GM12878 (cell line): ENCODE results near the gene NTF4. TPM values are rescaled to one million over a fixed set of nuclear protein-coding genes. Genes with fewer than 3 reads are reported as not detected.
A peak's percentile ranks its signal among the peaks of the same experiment; 100 is the strongest.

Source experiments
- ATAC-seq: fragments of 200-7000 bp; cut with Tn5 transposase; 3 replicates; pipeline ENCODE4 v1.9.1; 2020; ENCODE audit warnings: mild to moderate bottlenecking, moderate library complexity
- BruUV-seq: library from RNA; stranded (reverse); fragments of 400-500 nt; replicated peaks from 2 replicates; lab custom pipeline; 2021; lab: Mats Ljungman, UMichigan
- CTCF ChIA-PET: fragments of 300-600 bp; sonication (Branson Sonifier 250); formaldehyde crosslinking; extraction: SDS; loops from one replicate; lab custom pipeline; 2021; ENCODE audit warnings: inconsistent platforms; lab: Yijun Ruan, JAX
- POLR2A ChIA-PET: fragments of 350-600 bp; formaldehyde crosslinking; extraction: SDS; loops from one replicate; lab custom pipeline; 2021; ENCODE audit warnings: inconsistent platforms; lab: Charles Lee
- RAD21 ChIA-PET: fragments of 300-600 bp; sonication (Branson Sonifier 250); formaldehyde crosslinking; loops from one replicate; lab custom pipeline; 2023; ENCODE audit warnings: antibody characterized with exemption; ENCODE audit not compliant: unreplicated experiment; lab: Charles Lee
- SMC1A ChIA-PET: fragments of 300-600 bp; sonication (Branson Sonifier 250); formaldehyde crosslinking; loops from one replicate; lab custom pipeline; 2023; ENCODE audit not compliant: unreplicated experiment, uncharacterized antibody; lab: Charles Lee
- DNase-seq: peaks from one replicate; pipeline ENCODE4 v3.0.0-alpha.2; 2011; ENCODE audit warnings: low read depth, low spot score
- FAIRE-seq: peaks from 3 replicates; lab custom pipeline; 2011; peaks lifted over from hg19 to GRCh38; lab: Jason Lieb, UNC
- H2AFZ ChIP-seq: 2 replicates; pipeline ENCODE4 v1.6.0; 2011; ENCODE audit warnings: low read depth, low read length, control low read depth; ENCODE audit not compliant: control insufficient read depth
- H3K27ac ChIP-seq: 2 replicates; pipeline ENCODE4 v1.5.1; 2011; ENCODE audit warnings: control low read depth; ENCODE audit not compliant: control insufficient read depth, insufficient read depth
- H3K27me3 ChIP-seq, 2 experiments: replicated peaks in 1 of 2; 2 replicates each; pipeline versions ENCODE4 v1.6.0 to v1.6.1; 2011; ENCODE audit warnings: low read length in 1 of 2; ENCODE audit not compliant: control insufficient read depth in 2 of 2, insufficient read depth in 2 of 2
- H3K36me3 ChIP-seq, 2 experiments: 2 replicates each; pipeline ENCODE4 v1.5.1; 2011; ENCODE audit warnings: low read length in 1 of 2; ENCODE audit not compliant: control insufficient read depth in 2 of 2, insufficient read depth in 2 of 2
- H3K4me1 ChIP-seq: 2 replicates; pipeline ENCODE4 v1.6.1; 2011; ENCODE audit warnings: mild to moderate bottlenecking, low read length, moderate library complexity, mixed read lengths; ENCODE audit not compliant: control insufficient read depth, insufficient read depth
- H3K4me2 ChIP-seq: 2 replicates; pipeline ENCODE4 v1.6.0; 2011; ENCODE audit warnings: control low read depth; ENCODE audit not compliant: control insufficient read depth, insufficient read depth
- H3K4me3 ChIP-seq: fragments of 200-600 bp; sonication (generic); 2 replicates; pipeline ENCODE4 v1.5.1; 2016
- H3K79me2 ChIP-seq: 2 replicates; pipeline ENCODE4 v1.6.0; 2011; ENCODE audit warnings: low read length; ENCODE audit not compliant: control insufficient read depth, insufficient read depth
- H3K9ac ChIP-seq: 2 replicates; pipeline ENCODE4 v1.8.0; 2011; ENCODE audit warnings: low read length, control low read depth, mixed read lengths; ENCODE audit not compliant: control insufficient read depth, insufficient read depth
- H3K9me3 ChIP-seq: replicated peaks from 3 replicates; pipeline ENCODE4 v1.5.1; 2011; ENCODE audit warnings: mild to moderate bottlenecking, low read length; ENCODE audit not compliant: control insufficient read depth, insufficient read depth
- H4K20me1 ChIP-seq: 2 replicates; pipeline ENCODE4 v1.6.0; 2011; ENCODE audit not compliant: control insufficient read depth, insufficient read depth
- CEBPB ChIP-seq, 2 experiments: fragments of 150-350 bp in 1 of 2; IDR thresholded peaks; 2 replicates each; pipeline ENCODE4 v1.6.1; 2012 to 2014; ENCODE audit warnings: low read depth in 2 of 2, low read length in 2 of 2, borderline replicate concordance in 1 of 2, inconsistent platforms in 1 of 2
- POLR2A ChIP-seq: IDR thresholded peaks from 2 replicates; pipeline ENCODE4 v1.6.1; 2011; ENCODE audit warnings: low read depth, mild to moderate bottlenecking, low read length
- POLR2AphosphoS5 ChIP-seq: IDR thresholded peaks from 2 replicates; pipeline ENCODE4 v1.6.1; 2011; ENCODE audit warnings: mild to moderate bottlenecking, low read length, inconsistent platforms
- SMARCA5 ChIP-seq: fragments of 450-650 bp; IDR thresholded peaks from 2 replicates; pipeline ENCODE4 v1.6.1; 2017; ENCODE audit warnings: mild to moderate bottlenecking
- SPI1 ChIP-seq: IDR thresholded peaks from 2 replicates; pipeline ENCODE4 v1.6.1; 2011; ENCODE audit warnings: low read depth, mild to moderate bottlenecking, low read length, moderate library complexity, borderline replicate concordance; ENCODE audit not compliant: insufficient read depth
- TBL1XR1 ChIP-seq: IDR thresholded peaks from 2 replicates; pipeline ENCODE4 v1.6.1; 2012; ENCODE audit warnings: low read depth, low read length, improper control_type of control experiment
- WGBS: methylation state at CpG from one replicate; pipeline ENCODE4 v1.1.6; 2016; ENCODE audit warnings: low lambda C conversion rate; ENCODE audit not compliant: insufficient replicate concordance, insufficient coverage; ENCODE audit errors: missing lambda C conversion rate; 5-methylcytosine and 5-hydroxymethylcytosine counted together
- in situ Hi-C: fragments of 300-500 bp; cut with MboI; formaldehyde crosslinking; loops from 9 replicates; pipeline ENCODE4 v1.14.3; 2018; ENCODE audit warnings: mixed read lengths
- intact Hi-C: fragments of 100-400 bp; cut with micrococcal nuclease; formaldehyde crosslinking; loops from one replicate; pipeline ENCODE4 v1.14.2; 2022; ENCODE audit not compliant: unreplicated experiment
- polyA plus RNA-seq, 11 experiments: library from polyadenylated mRNA; depleted of rRNA in 4 of 11; unstranded in 6 of 11; stranded (reverse) in 5 of 11; fragments of >200 nt; fragmentation: Nextera tagmentation in 4 of 11; fragmentation: Illumina TruSeq in 1 of 11; extraction: Ambion mirVana in 4 of 11; extraction: Trizol in 1 of 11; gene quantifications; 1 replicate in 1 of 11; 2 replicates in 10 of 11; pipeline versions ENCODE4 v1.2.1 to v1.2.3, GENCODE V29; 2011 to 2016; ENCODE audit warnings: inconsistent platforms in 2 of 11, missing spikeins in 2 of 11, low read depth in 1 of 11
- total RNA-seq, 4 experiments: library from RNA; depleted of rRNA in 3 of 4; stranded (reverse); fragments of >200 nt in 3 of 4; fragmentation: Illumina TruSeq in 1 of 4; extraction: Trizol in 1 of 4; gene quantifications; 2 replicates each; pipeline versions ENCODE4 v1.2.1 to v1.2.3, GENCODE V29; 2013 to 2021
- TF ChIP-seq, protein P1 (sequence below): fragments of 450-650 bp; IDR thresholded peaks from 2 replicates; pipeline ENCODE4 v1.6.1; 2016; ENCODE audit warnings: mild to moderate bottlenecking
- TF ChIP-seq, protein P2 (sequence below): fragments of 450-650 bp; formaldehyde crosslinking; IDR thresholded peaks from 2 replicates; pipeline ENCODE4 v1.5.0; 2022; ENCODE audit warnings: mild to moderate bottlenecking, missing genetic modification characterization
- TF ChIP-seq, protein P3 (sequence below): fragments of 450-650 bp; IDR thresholded peaks from 2 replicates; pipeline ENCODE4 v1.6.1; 2016; ENCODE audit warnings: mild to moderate bottlenecking, moderate library complexity, borderline replicate concordance

The NTF4 gene
- total and polyA plus RNA-seq, 10 of the 15 experiments (the other 5 are each of a cell fraction or from before 2014, with no cell fraction given) = not detected

DNA sequence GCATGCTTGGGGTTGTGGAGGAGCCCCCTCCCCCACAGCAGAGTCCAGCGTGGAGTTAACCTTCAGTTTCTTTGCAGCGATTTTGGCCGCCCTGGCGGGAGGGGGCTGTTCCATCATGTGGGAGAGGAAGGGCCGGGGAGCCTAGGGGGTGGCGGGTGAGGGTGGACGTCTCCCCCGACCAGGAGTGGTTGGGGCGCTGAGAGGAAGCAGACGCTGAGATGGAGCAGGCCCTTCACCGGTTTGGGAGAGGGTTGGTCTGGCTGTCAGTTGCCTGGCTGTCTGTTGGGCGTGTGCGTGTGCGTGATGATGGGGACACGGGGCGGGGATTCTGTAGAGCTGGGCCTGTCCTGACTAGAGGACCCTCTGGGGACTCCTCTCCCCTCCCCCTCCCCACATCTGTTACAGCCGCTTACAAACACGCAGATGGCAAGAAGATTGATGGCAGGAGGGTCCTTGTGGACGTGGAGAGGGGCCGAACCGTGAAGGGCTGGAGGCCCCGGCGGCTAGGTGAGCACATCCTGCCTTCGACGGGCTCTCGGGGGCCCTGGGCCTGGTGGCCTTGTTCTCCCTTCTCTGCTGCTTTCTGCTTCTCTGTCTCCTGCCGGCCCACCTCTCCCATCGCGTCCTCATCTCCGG lies 39.7 kb upstream of the NTF4 start:
- in situ Hi-C loops = no loop called here
- ATAC-seq (no peak), DNase-seq (no peak), FAIRE-seq (no peak)
- TF ChIP-seq, protein P1, sequence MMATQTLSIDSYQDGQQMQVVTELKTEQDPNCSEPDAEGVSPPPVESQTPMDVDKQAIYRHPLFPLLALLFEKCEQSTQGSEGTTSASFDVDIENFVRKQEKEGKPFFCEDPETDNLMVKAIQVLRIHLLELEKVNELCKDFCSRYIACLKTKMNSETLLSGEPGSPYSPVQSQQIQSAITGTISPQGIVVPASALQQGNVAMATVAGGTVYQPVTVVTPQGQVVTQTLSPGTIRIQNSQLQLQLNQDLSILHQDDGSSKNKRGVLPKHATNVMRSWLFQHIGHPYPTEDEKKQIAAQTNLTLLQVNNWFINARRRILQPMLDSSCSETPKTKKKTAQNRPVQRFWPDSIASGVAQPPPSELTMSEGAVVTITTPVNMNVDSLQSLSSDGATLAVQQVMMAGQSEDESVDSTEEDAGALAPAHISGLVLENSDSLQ = no peak
- TF ChIP-seq, protein P2, sequence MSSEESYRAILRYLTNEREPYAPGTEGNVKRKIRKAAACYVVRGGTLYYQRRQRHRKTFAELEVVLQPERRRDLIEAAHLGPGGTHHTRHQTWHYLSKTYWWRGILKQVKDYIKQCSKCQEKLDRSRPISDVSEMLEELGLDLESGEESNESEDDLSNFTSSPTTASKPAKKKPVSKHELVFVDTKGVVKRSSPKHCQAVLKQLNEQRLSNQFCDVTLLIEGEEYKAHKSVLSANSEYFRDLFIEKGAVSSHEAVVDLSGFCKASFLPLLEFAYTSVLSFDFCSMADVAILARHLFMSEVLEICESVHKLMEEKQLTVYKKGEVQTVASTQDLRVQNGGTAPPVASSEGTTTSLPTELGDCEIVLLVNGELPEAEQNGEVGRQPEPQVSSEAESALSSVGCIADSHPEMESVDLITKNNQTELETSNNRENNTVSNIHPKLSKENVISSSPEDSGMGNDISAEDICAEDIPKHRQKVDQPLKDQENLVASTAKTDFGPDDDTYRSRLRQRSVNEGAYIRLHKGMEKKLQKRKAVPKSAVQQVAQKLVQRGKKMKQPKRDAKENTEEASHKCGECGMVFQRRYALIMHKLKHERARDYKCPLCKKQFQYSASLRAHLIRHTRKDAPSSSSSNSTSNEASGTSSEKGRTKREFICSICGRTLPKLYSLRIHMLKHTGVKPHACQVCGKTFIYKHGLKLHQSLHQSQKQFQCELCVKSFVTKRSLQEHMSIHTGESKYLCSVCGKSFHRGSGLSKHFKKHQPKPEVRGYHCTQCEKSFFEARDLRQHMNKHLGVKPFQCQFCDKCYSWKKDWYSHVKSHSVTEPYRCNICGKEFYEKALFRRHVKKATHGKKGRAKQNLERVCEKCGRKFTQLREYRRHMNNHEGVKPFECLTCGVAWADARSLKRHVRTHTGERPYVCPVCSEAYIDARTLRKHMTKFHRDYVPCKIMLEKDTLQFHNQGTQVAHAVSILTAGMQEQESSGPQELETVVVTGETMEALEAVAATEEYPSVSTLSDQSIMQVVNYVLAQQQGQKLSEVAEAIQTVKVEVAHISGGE (CRISPR knock-in tag) = no peak
- no peak for TF ChIP-seq SMARCA5
- TF ChIP-seq SPI1 = no peak
- TF ChIP-seq, protein P3, sequence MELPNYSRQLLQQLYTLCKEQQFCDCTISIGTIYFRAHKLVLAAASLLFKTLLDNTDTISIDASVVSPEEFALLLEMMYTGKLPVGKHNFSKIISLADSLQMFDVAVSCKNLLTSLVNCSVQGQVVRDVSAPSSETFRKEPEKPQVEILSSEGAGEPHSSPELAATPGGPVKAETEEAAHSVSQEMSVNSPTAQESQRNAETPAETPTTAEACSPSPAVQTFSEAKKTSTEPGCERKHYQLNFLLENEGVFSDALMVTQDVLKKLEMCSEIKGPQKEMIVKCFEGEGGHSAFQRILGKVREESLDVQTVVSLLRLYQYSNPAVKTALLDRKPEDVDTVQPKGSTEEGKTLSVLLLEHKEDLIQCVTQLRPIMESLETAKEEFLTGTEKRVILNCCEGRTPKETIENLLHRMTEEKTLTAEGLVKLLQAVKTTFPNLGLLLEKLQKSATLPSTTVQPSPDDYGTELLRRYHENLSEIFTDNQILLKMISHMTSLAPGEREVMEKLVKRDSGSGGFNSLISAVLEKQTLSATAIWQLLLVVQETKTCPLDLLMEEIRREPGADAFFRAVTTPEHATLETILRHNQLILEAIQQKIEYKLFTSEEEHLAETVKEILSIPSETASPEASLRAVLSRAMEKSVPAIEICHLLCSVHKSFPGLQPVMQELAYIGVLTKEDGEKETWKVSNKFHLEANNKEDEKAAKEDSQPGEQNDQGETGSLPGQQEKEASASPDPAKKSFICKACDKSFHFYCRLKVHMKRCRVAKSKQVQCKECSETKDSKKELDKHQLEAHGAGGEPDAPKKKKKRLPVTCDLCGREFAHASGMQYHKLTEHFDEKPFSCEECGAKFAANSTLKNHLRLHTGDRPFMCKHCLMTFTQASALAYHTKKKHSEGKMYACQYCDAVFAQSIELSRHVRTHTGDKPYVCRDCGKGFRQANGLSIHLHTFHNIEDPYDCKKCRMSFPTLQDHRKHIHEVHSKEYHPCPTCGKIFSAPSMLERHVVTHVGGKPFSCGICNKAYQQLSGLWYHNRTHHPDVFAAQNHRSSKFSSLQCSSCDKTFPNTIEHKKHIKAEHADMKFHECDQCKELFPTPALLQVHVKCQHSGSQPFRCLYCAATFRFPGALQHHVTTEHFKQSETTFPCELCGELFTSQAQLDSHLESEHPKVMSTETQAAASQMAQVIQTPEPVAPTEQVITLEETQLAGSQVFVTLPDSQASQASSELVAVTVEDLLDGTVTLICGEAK = no peak
- TF ChIP-seq TBL1XR1 = no peak
- peak; percentile 48 for TF ChIP-seq POLR2A
- TF ChIP-seq POLR2AphosphoS5 = peak; percentile 58; the same call in 1 of the 2 replicates
- TF ChIP-seq CEBPB (IDR thresholded peaks at IDR 0.05; ENCODE audit: borderline replicate concordance in 1 of 2, low read depth in 2 of 2, low read length in 2 of 2) = no peak
- H3K9ac ChIP-seq = no peak overlapping the region
- SMC1A ChIA-PET = no interaction called here
- no peak overlapping the region for H3K27ac ChIP-seq
- no peaks in the 10 kb centered on the region for H3K79me2 ChIP-seq
- H3K9me3 ChIP-seq = no peaks in the 10 kb centered on the region
- H3K36me3 ChIP-seq = peaks cover 9 to 62% of the 10 kb centered on the region in 2 experiments
- no peaks in the 10 kb centered on the region for H3K27me3 ChIP-seq
- H3K4me3 ChIP-seq = no peak overlapping the region
- RAD21 ChIA-PET = no interaction called here
- WGBS = 81% methylated on average over 18 of the region's 30 CpGs
- no TSS peak for BruUV-seq
- no peaks in the 10 kb centered on the region for H3K4me1 ChIP-seq
- H2AFZ ChIP-seq = no peak overlapping the region
- H4K20me1 ChIP-seq = no peaks in the 10 kb centered on the region
- intact Hi-C loops = no loop called here
- H3K4me2 ChIP-seq = no peak overlapping the region
- CTCF ChIA-PET = interaction anchor here (0.7 to 2.5 kb wide), 3 partner anchors 40 to 222 kb away, joined by 4 to 8 read pairs (median 4); no protein-coding TSS in a partner anchor
- POLR2A ChIA-PET = interaction anchor here (0.5 kb wide), 1 partner anchor 100 kb away, joined by 5 read pairs; no protein-coding TSS in a partner anchor
